ENCODE results near the gene LSP1.
"Not testable (repeated sequence)": the region's sequence is repeated elsewhere in the genome, so short reads cannot be mapped to it uniquely, and the experiment has no call there.

The LSP1 gene

DNA sequence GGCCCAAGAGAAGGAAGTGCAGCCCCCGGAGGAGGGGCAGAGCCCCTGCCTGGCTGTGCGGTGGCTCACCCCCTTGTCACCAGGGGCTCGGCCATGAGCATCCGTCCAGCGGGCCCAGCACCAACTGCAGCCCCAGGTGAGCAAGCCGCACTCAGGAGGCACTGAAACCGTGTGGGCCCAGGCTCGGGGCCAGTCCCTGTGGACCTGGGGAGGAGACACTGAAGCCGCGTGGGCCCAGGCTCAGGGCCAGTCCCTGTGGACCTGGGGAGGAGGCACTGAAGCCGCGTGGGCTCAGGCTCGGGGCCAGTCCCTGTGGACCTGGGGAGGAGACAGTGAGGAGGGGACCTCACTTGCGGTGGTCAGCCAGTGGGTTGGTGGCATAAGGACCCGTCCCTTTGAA lies 13.9 kb downstream of the LSP1 start:
- DNase-seq, result no peak

DNA sequence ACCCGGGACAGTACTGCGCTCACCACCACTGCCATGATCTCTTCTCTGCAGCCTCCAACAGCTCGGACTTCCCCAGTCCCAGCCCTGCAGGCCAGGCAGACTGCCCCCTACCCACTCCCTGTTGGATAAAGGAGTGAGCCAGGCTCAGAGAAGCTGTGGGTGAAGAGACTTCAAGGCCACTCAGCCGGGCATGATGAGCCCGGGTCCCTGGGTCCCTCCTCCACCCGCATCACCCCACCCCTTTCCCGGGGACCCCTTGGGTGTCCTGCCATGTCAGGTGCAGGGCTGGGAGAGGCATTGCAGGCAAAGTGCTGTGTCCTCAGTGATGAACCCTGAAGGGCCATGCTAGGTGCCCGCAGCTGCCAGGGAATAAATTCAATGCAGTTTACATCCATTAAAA lies 14.5 kb downstream of the LSP1 start:
- DNase-seq, result no peak

DNA sequence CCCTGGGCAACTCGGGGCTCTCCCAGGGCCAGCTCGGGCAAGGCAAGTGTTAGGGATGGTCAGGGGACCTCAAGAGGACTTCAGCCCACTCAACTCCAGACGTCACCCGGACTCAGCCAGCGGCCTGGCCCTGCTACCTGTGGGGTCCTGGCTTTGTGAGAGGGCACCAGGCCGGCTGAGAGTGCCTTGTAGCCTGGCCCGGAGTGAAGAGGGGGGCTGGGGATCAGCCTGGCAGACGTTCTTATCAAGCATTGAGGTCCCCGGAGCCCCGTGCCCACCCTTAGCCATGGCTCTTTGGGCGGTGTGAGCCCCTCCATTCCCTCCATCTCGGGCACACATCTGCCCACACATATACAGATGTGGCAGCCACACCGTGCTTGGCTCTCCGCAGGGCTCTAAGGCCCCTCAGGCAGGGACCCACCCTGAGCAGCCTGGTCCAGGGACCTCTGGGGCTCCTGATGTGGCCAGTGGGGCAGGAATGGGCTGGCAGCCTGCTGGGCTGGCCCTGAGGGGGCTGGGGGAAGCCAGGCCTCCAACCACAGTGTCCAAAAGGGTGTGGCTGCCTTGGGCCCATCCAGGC lies 15.3 kb downstream of the LSP1 start:
- DNase-seq, result no peak

DNA sequence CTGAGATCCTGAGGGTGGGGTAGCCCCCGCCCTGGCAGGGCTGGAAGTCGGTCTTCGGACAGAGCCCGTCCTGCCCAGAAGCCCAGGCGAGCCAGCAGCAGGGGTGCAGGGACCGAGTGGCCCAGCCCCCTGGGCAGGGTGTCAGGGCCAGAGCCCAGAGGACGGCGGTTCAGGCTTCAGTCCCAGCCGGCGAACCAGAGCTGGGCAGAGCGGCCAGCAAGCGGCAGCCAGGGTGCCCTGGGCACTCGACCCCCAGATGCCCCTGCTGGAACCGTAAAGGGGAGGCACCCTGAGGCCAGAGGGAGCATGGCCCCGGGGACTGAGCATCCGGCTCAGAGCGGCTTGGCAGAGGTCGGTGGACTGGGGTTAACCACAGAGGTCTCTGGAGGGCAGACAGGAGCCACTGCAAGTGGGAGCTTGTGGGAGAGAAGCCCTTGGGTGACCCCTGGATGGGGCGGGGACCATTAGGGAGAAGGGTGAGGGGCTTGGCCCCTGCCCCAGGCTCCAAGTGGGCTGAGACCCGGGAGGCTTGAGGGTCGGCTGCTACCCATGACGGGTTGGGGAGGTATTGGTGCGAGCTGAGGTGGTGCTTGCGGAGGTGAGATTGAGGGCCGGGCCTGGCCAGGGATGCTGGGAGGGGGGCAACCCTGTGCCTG lies 15.9 kb downstream of the LSP1 start:
- DNase-seq, result no peak

DNA sequence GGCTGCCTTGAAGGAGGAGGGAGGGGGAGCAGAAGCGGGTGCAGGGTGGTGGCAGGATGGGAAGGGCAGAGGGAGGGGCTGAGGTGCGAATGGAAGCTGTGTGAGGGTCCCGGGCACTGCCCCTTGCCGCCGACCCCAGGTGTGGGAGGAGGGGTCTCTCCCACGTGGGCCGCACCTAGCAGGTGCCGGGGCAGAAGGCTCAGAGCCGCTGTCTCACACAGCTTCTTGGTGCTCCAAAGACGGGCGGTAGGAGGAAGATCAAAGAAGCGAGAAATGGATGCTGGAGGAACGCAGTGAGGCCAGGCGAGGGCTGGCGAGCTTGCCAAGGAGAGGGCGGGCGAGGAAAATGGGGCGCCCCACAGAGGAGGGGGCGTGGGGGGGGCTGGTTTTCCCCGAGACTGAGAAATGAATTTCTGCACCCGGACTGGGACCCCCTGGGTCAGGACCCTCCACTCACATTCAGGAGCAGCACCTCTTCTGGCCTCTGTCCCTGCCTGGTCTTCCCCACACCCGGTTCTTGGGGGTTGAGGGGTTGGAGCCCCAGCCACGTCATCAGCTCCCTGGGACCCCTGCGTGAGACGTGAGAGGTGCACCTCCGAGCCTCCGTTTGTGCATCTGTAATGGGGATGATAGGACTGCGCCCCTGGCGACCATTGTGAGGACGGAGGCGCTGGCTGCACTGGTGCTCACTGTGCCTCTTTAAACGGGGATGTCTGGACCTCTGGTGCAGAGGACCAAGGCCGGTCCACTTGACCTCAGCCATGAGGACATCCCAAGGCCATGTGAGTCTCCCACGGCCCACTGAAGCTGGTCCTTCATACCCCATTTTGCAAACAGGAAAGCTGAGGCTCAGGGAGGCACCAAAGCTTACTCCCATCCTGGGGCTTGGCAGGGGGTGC lies 16.8 kb downstream of the LSP1 start:
- DNase-seq, result no peak

- DNase-seq, result no peak
These were observed 17.4 kb downstream of the LSP1 start for GRCh38 chr11:1870326-1870696.

GRCh38 chr11:1870721-1871466 lies 18.0 kb downstream of the LSP1 start:
- peak in 1 of 2 experiments; percentile 20 for DNase-seq

- no peak for DNase-seq
These were observed 18.6 kb downstream of the LSP1 start for GRCh38 chr11:1871531-1871930.

DNA sequence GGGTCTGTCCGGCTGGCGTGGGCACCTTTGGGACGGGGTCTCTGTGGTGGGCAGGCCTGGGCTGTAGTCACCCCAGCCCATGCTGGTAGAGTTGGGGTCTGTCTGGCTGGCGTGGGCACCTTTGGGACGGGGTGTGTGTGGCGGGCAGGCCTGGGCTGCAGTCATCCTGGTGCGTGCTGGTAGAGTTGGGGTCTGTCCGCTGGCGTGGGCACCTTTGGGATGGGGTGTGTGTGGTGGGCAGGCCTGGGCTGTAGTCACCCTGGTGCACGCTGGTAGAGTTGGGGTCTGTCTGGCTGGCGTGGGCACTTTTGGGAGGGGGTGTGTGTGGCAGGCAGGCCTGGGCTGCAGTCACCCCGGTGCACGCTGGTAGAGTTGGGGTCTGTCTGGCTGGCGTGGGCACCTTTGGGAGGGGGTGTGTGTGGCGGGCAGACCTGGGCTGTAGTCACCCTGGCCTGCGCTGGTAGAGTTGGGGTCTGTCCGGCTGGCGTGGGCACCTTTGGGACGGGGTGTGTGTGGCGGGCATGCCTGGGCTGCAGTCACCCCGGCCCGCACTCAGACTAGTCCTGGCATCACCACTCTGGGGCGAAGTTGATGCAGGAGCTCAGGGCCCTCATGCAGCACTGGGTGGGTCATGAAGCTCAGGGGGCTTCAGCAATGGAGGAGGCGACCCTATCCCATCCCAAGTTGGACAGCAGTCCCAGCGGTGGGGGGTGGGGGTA lies 19.5 kb downstream of the LSP1 start:
- DNase-seq, result no peak

- DNase-seq, result no peak
These were observed 20.3 kb downstream of the LSP1 start for GRCh38 chr11:1873048-1873812.

GRCh38 chr11:1873813-1874150 lies 20.9 kb downstream of the LSP1 start:
- DNase-seq, result not testable (repeated sequence)

- DNase-seq, result not testable (repeated sequence)
These were observed 21.7 kb downstream of the LSP1 start for GRCh38 chr11:1874441-1875092.

DNA sequence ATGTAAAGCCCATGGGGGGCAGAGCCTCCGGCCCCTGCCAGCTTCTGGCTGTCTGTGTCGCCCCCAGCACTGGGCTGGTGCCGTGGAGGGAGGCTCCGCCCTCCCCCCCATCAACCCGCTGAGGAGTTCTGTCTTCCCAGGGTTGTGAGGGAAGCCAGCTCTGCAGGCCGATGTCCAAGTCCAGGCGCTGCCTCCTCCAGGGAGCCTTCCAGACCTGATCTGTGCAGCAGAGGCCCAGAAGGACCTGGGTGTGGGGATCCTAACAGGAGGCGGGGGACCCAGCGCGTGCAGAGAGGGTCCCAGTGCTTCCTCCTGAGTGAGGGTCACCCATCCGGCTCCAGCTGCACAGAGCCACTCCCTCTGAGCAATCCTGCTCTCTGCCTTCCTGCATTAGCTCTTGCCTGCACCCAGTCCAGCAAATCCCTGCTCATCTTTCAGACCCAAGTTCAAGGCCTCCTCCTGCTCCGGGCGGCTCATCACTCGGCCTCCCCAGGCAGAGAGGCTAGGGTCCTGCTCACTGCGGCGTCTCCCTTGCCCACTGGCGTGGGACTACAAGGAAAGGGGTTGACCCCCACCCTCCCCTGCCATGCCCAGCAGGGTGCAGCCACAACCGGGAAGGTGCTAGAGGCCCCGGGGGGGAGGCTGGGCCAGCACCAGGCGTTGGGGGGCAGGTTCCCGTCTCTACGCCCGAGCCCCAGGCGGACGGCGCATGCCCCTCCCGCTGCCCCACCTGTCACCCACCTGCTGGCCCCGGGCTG lies 22.4 kb downstream of the LSP1 start:
- no peak for DNase-seq

DNA sequence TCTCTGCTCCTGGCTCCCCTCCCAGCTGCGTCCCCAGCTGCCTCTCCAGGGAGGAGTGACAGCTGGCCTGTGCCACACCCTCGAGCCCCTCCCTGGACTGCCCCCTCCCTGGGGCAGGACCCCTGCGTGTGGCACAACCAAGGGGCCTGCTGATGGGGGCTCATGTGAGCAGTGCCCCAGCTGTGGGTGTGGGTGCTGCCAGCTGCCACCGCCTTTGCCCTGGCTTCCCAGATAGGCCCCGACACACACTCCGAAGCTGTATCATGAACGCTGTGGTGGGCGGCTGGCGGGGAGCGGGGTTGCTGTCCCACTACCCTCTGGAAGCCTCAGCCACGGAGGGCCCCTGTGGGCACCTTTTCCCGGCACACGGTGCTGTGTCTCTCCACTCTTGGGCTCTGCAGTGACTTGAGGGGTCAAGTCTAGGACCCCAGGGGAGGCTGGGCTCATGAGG lies 23.0 kb downstream of the LSP1 start:
- DNase-seq, result not testable (repeated sequence)

GRCh38 chr11:1876361-1877063 lies 23.6 kb downstream of the LSP1 start:
- DNase-seq, result no peak

- DNase-seq, result no peak
These were observed 24.6 kb downstream of the LSP1 start for GRCh38 chr11:1877211-1878136.

GRCh38 chr11:1878137-1879031 lies 25.5 kb downstream of the LSP1 start:
- DNase-seq, result no peak
